IPS-18a (cell line): ENCODE measurements around the gene PHAX.
"Not testable (repeated sequence)": the region's sequence is repeated elsewhere in the genome, so short reads cannot be mapped to it uniquely, and the experiment has no call there.

Source experiments
- H3K27ac ChIP-seq: one replicate; pipeline ENCODE4 v1.5.1; 2013; ENCODE audit warnings: low read length
- H3K27me3 ChIP-seq: one replicate; pipeline ENCODE4 v1.6.1; 2013; ENCODE audit warnings: mild to moderate bottlenecking, low read length; ENCODE audit not compliant: control insufficient read depth, insufficient read depth
- H3K36me3 ChIP-seq: one replicate; pipeline ENCODE4 v1.6.1; 2013; ENCODE audit warnings: low read depth, low read length; ENCODE audit not compliant: control insufficient read depth
- H3K4me1 ChIP-seq: one replicate; pipeline ENCODE4 v1.6.1; 2013; ENCODE audit warnings: low read depth, low read length; ENCODE audit not compliant: control insufficient read depth
- H3K4me3 ChIP-seq: one replicate; pipeline ENCODE4 v1.5.1; 2013; ENCODE audit warnings: low read length
- H3K9ac ChIP-seq: one replicate; pipeline ENCODE4 v1.6.1; 2013; ENCODE audit warnings: mild to moderate bottlenecking, low read length, moderate library complexity
- H3K9me3 ChIP-seq: one replicate; pipeline ENCODE4 v1.6.1; 2013; ENCODE audit warnings: low read depth, low read length; ENCODE audit not compliant: control insufficient read depth

PHAX gene

DNA sequence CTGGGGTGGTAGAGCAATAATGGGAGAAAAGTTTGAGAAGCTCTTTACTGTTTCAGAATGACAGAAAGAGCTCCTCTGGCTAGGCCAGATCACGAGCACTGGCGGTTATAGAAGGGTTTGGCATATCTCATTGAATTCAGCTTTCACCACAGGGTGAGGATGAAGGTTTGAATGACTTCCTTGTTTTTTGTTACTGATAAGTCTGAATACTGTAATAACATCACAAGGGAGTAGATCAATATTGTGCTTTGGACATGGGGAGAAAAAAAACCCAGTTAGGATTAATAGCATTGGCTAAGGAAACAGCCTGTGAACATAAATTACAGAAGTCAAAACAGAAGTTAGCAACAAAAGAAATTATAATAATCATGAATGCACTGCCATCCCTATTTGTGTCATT lies 9.4 kb downstream of the PHAX start:
- peaks cover 60% of the 10 kb centered on the region for H3K36me3 ChIP-seq
- no peaks in the 10 kb centered on the region for H3K4me1 ChIP-seq
- no peak overlapping the region for H3K4me3 ChIP-seq
- no peaks in the 10 kb centered on the region for H3K9me3 ChIP-seq
- H3K27ac ChIP-seq, result no peak overlapping the region
- H3K9ac ChIP-seq, result no peak overlapping the region
- no peaks in the 10 kb centered on the region for H3K27me3 ChIP-seq

DNA sequence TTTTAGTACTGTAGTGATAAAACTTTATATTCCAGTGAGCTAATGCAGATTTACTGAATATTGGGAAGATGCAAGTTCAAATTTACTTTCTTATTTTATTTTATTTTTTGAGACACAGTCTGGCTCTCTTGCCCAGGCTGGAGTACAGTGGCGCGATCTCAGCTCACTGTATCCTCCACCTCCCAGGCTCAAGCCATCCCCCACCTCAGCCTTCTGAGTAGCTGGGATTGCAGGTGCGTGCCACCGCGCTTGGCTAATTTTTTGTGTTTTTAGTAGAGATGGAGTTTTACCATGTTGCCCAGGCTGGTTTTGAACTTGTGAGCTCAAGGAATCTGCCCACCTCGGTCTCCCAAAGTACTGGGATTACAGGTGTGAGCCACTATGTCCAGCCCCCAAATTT lies 9.9 kb downstream of the PHAX start:
- H3K9ac ChIP-seq, result no peak overlapping the region
- no peaks in the 10 kb centered on the region for H3K27me3 ChIP-seq
- H3K9me3 ChIP-seq, result no peaks in the 10 kb centered on the region
- peaks cover 60% of the 10 kb centered on the region for H3K36me3 ChIP-seq
- no peak overlapping the region for H3K27ac ChIP-seq
- H3K4me1 ChIP-seq, result no peaks in the 10 kb centered on the region
- H3K4me3 ChIP-seq, result no peak overlapping the region

- H3K9me3 ChIP-seq, result no peaks in the 10 kb centered on the region
- H3K27me3 ChIP-seq, result no peaks in the 10 kb centered on the region
- no peak overlapping the region for H3K9ac ChIP-seq
- H3K27ac ChIP-seq, result no peak overlapping the region
- H3K4me1 ChIP-seq, result no peaks in the 10 kb centered on the region
- H3K36me3 ChIP-seq, result peaks cover 53% of the 10 kb centered on the region
- H3K4me3 ChIP-seq, result no peak overlapping the region
Observed at GRCh38 chr5:126613941-126614592, 13.3 kb downstream of the PHAX start.

GRCh38 chr5:126615286-126615685 lies 14.5 kb downstream of the PHAX start:
- no peak overlapping the region for H3K9ac ChIP-seq
- no peaks in the 10 kb centered on the region for H3K27me3 ChIP-seq
- peaks cover 48% of the 10 kb centered on the region for H3K36me3 ChIP-seq
- no peak overlapping the region for H3K4me3 ChIP-seq
- no peaks in the 10 kb centered on the region for H3K9me3 ChIP-seq
- no peak overlapping the region for H3K27ac ChIP-seq
- no peaks in the 10 kb centered on the region for H3K4me1 ChIP-seq

DNA sequence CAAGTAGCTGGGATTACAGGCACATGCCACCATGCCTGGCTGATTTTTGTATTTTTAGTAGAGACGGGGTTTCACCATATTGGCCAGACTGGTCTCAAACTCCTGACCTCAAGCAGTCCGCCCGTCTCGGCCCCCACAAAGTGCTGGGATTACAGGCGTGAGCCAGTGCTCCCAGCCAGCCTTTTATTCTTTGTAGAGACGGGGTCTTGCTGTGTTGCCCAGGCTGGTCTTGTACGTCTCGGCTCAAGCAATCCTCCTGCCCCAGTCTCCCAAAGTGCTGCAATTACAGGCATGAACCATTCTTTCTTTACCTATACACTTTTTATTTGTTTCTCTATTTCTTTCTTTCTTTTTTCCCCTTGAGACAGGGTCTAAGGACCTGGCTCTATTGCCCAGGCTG lies 16.9 kb downstream of the PHAX start:
- not testable (repeated sequence) for H3K9me3 ChIP-seq, H3K4me3 ChIP-seq, H3K27ac ChIP-seq, H3K27me3 ChIP-seq, H3K4me1 ChIP-seq, H3K9ac ChIP-seq
- peaks cover 40% of the 10 kb centered on the region for H3K36me3 ChIP-seq

DNA sequence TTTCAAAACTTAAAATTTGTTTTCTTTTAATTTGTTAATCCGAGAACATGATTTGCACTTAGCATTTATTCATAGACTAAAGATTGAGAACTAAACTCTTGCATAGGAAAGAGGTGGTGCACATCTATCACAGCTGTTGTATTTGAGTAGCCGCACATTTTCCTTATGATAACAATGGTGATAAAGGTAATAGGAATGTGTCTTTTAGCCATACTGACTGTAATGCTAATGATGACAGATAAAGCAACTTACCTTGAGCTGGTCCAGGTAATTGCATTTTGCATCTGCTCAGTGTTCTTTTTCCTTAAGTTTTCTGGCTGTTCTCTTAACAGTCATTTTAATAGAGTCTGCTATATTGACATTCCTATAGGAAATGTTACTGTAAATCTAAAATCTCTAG lies 19.0 kb downstream of the PHAX start:
- Histone ChIP-seq H3K27me3 (no peaks in the 10 kb centered on the region), H3K9me3 (no peaks in the 10 kb centered on the region), H3K9ac (no peak overlapping the region), H3K27ac (no peak overlapping the region), H3K4me1 (no peaks in the 10 kb centered on the region), H3K36me3 (peaks cover 52% of the 10 kb centered on the region), H3K4me3 (no peak overlapping the region)

DNA sequence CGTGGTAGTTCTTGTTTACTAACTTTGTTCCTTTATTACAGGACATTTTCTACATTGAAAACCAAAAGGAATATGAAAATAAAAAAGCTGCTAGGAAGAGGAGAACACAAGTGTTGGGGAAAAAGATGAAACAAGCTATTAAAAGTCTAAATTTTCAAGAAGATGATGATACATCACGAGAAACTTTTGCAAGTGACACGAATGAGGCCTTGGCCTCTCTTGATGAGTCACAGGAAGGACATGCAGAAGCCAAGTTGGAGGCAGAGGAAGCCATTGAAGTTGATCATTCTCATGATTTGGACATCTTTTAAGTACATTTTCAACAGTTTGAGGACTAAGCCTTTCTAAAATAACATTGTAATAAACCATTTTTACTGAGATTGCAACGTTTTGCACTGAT lies 23.8 kb downstream of the PHAX start:
- H3K27ac ChIP-seq, result no peak overlapping the region
- H3K36me3 ChIP-seq, result peaks cover 42% of the 10 kb centered on the region
- H3K9me3 ChIP-seq, result no peaks in the 10 kb centered on the region
- H3K27me3 ChIP-seq, result no peaks in the 10 kb centered on the region
- H3K4me1 ChIP-seq, result no peaks in the 10 kb centered on the region
- no peak overlapping the region for H3K9ac ChIP-seq
- H3K4me3 ChIP-seq, result no peak overlapping the region

DNA sequence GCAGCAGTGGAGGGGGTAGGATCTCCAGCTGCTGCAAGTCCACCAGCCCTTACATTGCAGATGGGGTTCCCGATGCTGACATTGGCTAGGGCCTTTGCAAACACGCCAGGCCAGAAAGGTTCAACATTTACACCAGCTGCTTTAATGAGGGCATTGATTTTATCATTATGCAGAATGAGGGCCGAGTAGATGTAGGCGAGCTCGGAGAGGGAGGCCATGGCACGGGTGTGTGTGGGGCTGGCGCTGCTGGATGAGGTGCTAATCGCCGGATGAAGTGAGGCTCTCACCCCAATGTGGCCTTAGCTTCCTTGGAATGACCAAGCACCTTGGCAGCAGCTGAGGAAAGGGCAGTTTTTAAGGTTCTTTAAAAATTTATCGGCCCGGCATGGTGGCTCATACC lies 27.4 kb downstream of the PHAX start:
- no peak overlapping the region for H3K4me3 ChIP-seq
- H3K27ac ChIP-seq, result no peak overlapping the region
- H3K9ac ChIP-seq, result no peak overlapping the region
- no peaks in the 10 kb centered on the region for H3K27me3 ChIP-seq
- H3K36me3 ChIP-seq, result peaks cover 30% of the 10 kb centered on the region
- no peaks in the 10 kb centered on the region for H3K4me1 ChIP-seq
- H3K9me3 ChIP-seq, result no peaks in the 10 kb centered on the region

DNA sequence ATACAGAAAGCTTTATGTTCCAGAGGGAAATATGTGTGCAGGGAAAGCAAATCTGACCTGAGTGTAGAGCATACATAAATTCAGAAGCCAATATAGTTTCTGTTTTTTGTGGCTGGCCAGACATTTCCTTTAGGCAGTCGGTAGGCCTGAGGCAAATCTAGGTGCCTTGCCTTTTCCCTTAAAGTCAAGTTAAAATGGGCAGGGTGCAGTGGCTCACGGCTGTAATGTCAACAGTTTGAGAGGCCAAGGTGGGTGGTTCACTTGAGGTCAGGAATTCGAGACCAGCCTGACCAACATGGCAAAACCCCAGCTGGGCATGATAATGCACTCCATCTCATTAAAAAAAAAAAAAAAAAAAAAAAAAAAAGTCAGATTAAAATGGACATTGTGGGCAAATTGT lies 31.2 kb downstream of the PHAX start:
- no peaks in the 10 kb centered on the region for H3K4me1 ChIP-seq
- no peaks in the 10 kb centered on the region for H3K27me3 ChIP-seq
- no peak overlapping the region for H3K27ac ChIP-seq
- no peaks in the 10 kb centered on the region for H3K9me3 ChIP-seq
- no peak overlapping the region for H3K4me3 ChIP-seq
- H3K9ac ChIP-seq, result no peak overlapping the region
- no peaks in the 10 kb centered on the region for H3K36me3 ChIP-seq

DNA sequence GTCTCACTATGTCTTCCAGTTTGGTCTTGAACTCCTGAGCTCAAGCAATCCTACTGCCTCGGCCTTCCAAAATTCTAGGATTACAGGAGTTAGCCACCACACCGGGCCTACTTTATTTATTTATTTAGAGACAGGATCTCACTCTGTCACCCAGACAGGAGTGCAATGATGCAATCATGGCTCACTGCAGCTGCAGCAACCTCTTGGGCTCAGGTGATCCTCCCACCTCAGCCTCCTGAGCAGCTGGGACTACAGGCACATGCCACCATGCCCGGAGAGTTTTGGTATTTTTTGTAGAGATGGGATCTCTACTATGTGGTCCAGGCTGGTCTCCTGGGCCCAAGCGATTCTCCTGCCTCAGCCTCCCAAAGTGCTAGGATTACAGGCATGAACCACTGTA lies 32.8 kb downstream of the PHAX start:
- no peaks in the 10 kb centered on the region for H3K36me3 ChIP-seq
- H3K27ac ChIP-seq, result no peak overlapping the region
- H3K27me3 ChIP-seq, result no peaks in the 10 kb centered on the region
- H3K9ac ChIP-seq, result no peak overlapping the region
- no peaks in the 10 kb centered on the region for H3K9me3 ChIP-seq
- H3K4me1 ChIP-seq, result no peaks in the 10 kb centered on the region
- H3K4me3 ChIP-seq, result no peak overlapping the region

DNA sequence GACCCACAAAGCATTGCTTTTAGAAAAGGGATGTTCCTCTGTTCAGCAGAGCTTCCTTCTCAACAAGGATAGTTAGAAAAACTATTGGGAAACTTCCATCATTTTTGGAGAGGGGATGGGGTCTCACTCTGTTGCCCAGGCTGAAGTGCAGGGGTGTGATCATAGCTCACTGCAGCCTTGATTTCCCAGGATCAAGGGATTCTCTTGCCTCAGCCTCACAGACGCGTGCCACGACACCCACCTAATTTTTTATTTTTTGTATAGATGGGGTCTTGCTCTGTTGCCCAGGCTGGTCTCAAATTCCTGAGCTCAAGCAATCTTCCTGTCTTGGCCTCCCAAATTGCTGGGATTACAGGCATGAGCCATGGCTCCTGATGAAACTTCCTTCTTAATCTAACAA lies 34.8 kb downstream of the PHAX start:
- no peaks in the 10 kb centered on the region for H3K9me3 ChIP-seq
- H3K4me1 ChIP-seq, result no peaks in the 10 kb centered on the region
- no peak overlapping the region for H3K9ac ChIP-seq
- no peak overlapping the region for H3K4me3 ChIP-seq
- H3K27me3 ChIP-seq, result no peaks in the 10 kb centered on the region
- no peak overlapping the region for H3K27ac ChIP-seq
- H3K36me3 ChIP-seq, result no peaks in the 10 kb centered on the region

DNA sequence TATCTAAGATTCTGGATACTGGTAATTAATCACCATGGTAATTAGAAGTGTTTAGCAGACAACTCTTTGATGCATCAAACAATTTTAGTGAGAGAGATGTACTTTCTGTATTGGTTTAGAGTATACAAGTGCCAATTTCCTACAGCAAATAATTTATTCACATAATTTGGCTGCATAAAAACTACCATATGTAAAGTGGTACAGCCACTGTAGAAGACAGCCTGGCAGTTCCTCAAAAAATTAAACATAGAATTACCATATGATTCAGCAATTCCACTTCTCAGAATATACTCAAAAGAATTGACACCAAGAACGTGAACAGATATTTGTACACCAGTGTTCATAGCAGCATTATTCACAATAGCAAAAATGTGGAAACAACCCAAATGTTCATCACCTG lies 36.2 kb downstream of the PHAX start:
- H3K27me3 ChIP-seq, result no peaks in the 10 kb centered on the region
- H3K4me1 ChIP-seq, result no peaks in the 10 kb centered on the region
- H3K9ac ChIP-seq, result no peak overlapping the region
- no peaks in the 10 kb centered on the region for H3K36me3 ChIP-seq
- H3K27ac ChIP-seq, result no peak overlapping the region
- H3K9me3 ChIP-seq, result no peaks in the 10 kb centered on the region
- H3K4me3 ChIP-seq, result no peak overlapping the region
